ENCODE measurements around the gene SFN. TPM values are rescaled to one million over a fixed set of nuclear protein-coding genes. Genes with fewer than 3 reads are reported as not detected.
A peak's percentile ranks its signal among the peaks of the same experiment; 100 is the strongest.

SFN gene
- total RNA-seq, 1 donor from 2014 or later = not detected

DNA sequence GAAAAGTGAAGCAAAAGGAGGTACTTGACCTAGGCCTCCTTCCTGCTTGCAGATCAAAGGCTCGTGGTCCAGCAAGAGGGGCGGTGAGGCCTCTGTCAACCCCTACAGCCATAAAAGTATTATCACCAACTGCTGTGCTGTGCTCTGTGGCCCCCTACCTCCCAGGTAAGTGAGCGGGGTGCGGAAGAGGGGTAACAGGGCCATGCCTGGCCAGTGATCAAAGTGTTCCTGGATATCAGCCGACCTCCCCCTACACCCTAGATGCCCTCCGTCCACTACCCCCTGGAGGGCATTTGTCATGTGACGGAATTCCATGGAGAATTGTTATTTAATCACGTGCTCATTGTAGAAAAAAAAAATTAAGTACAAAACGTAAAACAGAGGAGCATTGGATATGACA lies 10.2 kb upstream of the SFN start:
- Mint-ChIP-seq H3K36me3 (ENCODE audit: low read depth) (peaks cover 40% of the 10 kb centered on the region), H3K4me1 (ENCODE audit: low read depth) (peaks cover 19% of the 10 kb centered on the region), H3K9me3 (ENCODE audit: low read depth) (no peaks in the 10 kb centered on the region), H3K27ac (ENCODE audit: unreplicated experiment) (no peak overlapping the region), H3K27me3 (ENCODE audit: low read depth) (no peaks in the 10 kb centered on the region), H3K4me3 (ENCODE audit: unreplicated experiment) (no peak overlapping the region)
- DNase-seq (ENCODE audit: low spot score) = no peak
- TF ChIP-seq CTCF (IDR thresholded peaks at IDR 0.05) = no peak

DNA sequence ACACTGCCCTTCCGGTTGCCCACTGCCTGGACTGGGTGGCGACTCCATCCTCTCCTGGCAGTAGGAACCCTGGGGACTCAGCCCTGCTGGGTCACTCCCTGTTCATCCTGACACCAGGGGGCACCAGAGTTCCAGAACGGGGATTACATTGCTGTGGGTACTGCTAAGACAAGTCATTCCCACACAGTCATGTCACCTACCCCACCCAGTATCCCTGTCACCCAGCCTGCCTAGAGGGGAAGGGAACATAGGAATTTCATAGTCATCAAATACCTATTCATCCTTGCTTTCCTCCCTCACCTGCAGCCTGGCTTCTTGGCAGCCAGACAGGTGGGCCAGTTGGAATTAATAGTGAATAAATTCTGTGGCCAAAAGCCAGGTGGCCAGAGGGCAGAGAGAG lies 9.8 kb upstream of the SFN start:
- Mint-ChIP-seq H3K4me3 (ENCODE audit: unreplicated experiment) (no peak overlapping the region), H3K27me3 (ENCODE audit: low read depth) (no peaks in the 10 kb centered on the region), H3K27ac (ENCODE audit: unreplicated experiment) (no peak overlapping the region), H3K4me1 (ENCODE audit: low read depth) (peaks cover 17% of the 10 kb centered on the region), H3K9me3 (ENCODE audit: low read depth) (no peaks in the 10 kb centered on the region), H3K36me3 (ENCODE audit: low read depth) (peaks cover 38% of the 10 kb centered on the region)
- DNase-seq (ENCODE audit: low spot score) = no peak
- TF ChIP-seq CTCF (IDR thresholded peaks at IDR 0.05) = peak; percentile 88

GRCh38 chr1:26853600-26853999 lies 9.3 kb upstream of the SFN start:
- no peak overlapping the region for H3K4me3 Mint-ChIP-seq (ENCODE audit: unreplicated experiment)
- H3K9me3 Mint-ChIP-seq (ENCODE audit: low read depth) = no peaks in the 10 kb centered on the region
- TF ChIP-seq CTCF (IDR thresholded peaks at IDR 0.05) = no peak
- DNase-seq (ENCODE audit: low spot score) = no peak
- peaks cover 13% of the 10 kb centered on the region for H3K4me1 Mint-ChIP-seq (ENCODE audit: low read depth)
- peaks cover 35% of the 10 kb centered on the region for H3K36me3 Mint-ChIP-seq (ENCODE audit: low read depth)
- H3K27ac Mint-ChIP-seq (ENCODE audit: unreplicated experiment) = peak overlapping the region; percentile 49
- H3K27me3 Mint-ChIP-seq (ENCODE audit: low read depth) = no peaks in the 10 kb centered on the region

DNA sequence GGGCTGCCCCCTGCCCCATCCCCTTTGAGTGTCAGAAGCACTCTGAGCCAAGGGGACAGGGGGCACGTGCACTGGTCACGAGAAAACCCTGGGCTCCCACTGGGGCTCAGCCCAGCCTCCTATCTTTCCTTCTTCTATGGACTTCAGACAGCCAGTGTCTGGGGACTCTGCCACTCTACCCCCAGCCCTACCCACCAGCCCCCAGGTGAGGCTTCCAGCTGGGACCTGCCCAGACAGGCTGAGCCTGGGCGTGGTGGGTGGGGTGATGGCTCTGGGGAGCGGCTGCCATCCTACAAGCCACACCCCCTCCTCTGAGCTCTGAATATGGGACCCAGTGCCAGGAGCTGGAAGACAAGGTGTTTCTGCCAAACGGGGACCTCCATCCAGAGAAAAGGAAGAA lies 8.0 kb upstream of the SFN start:
- H3K27ac Mint-ChIP-seq (ENCODE audit: unreplicated experiment) = no peak overlapping the region
- H3K36me3 Mint-ChIP-seq (ENCODE audit: low read depth) = peaks cover 30% of the 10 kb centered on the region
- H3K4me1 Mint-ChIP-seq (ENCODE audit: low read depth) = peaks cover 5% of the 10 kb centered on the region
- no peak for DNase-seq (ENCODE audit: low spot score)
- TF ChIP-seq CTCF (IDR thresholded peaks at IDR 0.05) = no peak
- no peak overlapping the region for H3K4me3 Mint-ChIP-seq (ENCODE audit: unreplicated experiment)
- no peaks in the 10 kb centered on the region for H3K9me3 Mint-ChIP-seq (ENCODE audit: low read depth)
- H3K27me3 Mint-ChIP-seq (ENCODE audit: low read depth) = no peaks in the 10 kb centered on the region

GRCh38 chr1:26855636-26856035 lies 7.3 kb upstream of the SFN start:
- Mint-ChIP-seq H3K9me3 (ENCODE audit: low read depth) (no peaks in the 10 kb centered on the region), H3K27me3 (ENCODE audit: low read depth) (no peaks in the 10 kb centered on the region), H3K36me3 (ENCODE audit: low read depth) (peaks cover 24% of the 10 kb centered on the region), H3K4me3 (ENCODE audit: unreplicated experiment) (no peak overlapping the region), H3K4me1 (ENCODE audit: low read depth) (peaks cover 5% of the 10 kb centered on the region), H3K27ac (ENCODE audit: unreplicated experiment) (no peak overlapping the region)
- no peak for DNase-seq (ENCODE audit: low spot score)
- TF ChIP-seq CTCF (IDR thresholded peaks at IDR 0.05) = no peak
